NCI-H1092 (cell line): ENCODE results near the gene MSI2.
A peak's percentile ranks its signal among the peaks of the same experiment; 100 is the strongest.

Source experiments
- DNase-seq: peaks from one replicate; lab custom pipeline; 2025; lab: John Stamatoyannopoulos, UW

MSI2 gene

DNA sequence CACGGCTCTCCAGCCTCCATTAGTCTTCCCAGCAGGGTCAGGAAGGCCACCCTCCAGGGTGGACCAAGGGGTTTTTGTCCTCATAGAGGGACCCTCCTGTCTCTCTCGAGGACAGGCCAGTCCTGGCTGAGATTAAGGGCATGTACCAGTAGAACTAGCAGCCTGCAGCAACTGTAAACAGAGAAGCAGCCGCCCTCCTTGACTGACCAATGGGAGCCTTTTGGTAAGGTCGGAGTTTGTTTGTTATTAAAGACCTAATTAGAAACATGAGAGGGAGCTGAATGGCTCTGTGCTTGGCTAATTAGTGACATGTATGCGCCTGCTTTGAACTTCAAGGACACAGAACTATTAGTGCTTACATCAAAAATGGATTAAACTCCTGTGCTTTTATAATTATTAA is 408.8 kb downstream of the MSI2 start:
- DNase-seq, result no peak

GRCh38 chr17:57665696-57666095 is 409.4 kb downstream of the MSI2 start:
- no peak for DNase-seq

- DNase-seq, result no peak
These were observed 410.0 kb downstream of the MSI2 start for GRCh38 chr17:57666201-57666870.

DNA sequence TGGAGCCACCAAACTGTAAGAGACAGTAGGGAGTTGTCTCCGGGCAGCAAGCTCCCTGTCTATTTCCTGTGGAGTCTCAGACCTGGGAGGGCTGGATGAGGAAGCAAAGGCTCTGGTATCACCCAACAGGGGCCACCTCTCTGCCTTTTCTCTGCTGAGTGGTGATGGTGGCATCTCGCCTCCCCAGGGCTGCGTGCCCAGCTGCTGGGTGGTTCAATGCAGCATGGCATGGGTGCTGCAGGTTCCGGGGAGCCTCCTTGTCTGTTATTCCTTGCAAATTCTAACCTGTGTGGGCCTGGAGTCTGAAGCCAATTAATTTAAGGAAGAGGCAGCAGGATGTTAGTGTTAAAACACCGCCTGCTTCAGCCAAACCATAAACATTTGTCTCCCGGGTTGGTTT is 410.6 kb downstream of the MSI2 start:
- DNase-seq, result no peak

- no peak for DNase-seq
These were observed 411.2 kb downstream of the MSI2 start for GRCh38 chr17:57667461-57667923.

GRCh38 chr17:57668332-57668731 is 412.0 kb downstream of the MSI2 start:
- no peak for DNase-seq

GRCh38 chr17:57669671-57670529 is 413.6 kb downstream of the MSI2 start:
- DNase-seq, result no peak

DNA sequence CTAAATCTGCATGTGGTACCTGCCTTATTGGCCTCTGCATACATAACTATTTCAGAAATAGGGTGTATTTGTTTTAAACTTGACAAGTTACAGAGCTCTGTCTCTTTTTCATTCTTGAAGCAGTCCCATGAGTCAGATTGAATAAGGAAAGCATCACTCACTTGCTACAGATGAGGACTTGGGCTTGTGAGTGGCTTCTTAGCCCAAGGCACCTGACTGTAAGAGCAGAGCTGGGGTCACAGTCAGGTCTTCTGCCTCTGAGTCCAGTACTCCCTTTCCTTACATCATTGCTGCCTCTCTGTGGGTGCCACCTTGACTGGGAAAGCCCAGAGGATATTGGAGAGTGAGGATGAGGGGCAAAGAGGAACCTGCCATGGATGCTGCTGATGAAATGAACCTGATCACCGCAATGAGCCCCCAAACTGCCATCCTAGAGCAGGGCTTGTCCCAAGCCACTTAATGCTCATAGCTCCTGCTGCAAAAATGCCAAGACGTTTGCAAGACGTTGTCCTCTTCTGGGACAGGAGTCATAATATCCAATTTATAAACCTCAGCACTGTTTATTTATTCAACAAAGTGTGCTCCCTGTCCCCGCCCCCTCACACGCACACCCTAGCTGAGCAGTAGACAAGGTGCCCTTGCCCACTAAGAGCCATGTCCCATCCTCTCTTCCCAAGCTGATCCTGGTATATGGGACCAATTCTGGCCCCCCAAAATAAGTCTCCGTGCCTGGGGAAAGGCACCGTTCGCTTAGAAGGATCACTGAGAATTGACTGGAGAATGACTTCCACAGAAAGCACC is 414.6 kb downstream of the MSI2 start:
- no peak for DNase-seq

- peak; percentile 62 for DNase-seq
These were observed 415.6 kb downstream of the MSI2 start for GRCh38 chr17:57671667-57672632.

DNA sequence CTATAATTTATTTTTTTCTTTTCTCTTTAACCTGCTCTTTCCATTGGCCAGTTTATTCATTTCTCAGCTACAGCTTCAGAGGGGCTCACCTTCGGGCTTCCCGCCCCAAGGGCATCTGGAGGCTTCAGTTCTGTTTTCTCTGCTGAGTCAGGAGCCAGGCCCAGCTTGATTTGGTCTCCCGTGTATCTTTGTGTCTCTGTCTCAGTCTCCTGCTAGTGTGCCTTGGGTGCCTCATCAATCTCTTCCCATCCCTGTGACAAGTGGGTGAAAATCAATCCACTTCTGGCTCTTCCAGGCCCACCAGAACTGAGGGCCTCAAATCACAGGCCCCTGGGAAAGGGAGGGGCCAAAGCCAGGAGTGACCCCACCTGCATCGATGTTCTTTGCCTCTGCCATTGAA is 416.6 kb downstream of the MSI2 start:
- no peak for DNase-seq

DNA sequence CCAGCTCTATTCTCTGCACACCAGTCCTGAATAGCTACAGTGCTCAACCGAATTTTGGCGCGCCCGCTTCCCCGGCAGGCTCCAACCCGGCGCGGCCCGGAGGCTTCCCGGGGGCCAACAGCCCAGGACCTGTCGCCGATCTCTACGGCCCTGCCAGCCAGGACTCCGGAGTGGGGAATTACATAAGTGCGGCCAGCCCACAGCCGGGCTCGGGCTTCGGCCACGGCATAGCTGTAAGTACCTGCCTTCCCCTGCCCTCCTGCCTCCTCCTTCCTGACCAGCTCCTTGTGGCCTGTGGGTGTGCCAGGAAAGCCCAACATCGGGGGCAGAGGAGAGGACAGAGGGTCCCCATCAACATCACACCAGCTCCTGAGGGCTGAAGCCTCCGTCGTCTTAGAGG is 418.6 kb downstream of the MSI2 start:
- no peak for DNase-seq

DNA sequence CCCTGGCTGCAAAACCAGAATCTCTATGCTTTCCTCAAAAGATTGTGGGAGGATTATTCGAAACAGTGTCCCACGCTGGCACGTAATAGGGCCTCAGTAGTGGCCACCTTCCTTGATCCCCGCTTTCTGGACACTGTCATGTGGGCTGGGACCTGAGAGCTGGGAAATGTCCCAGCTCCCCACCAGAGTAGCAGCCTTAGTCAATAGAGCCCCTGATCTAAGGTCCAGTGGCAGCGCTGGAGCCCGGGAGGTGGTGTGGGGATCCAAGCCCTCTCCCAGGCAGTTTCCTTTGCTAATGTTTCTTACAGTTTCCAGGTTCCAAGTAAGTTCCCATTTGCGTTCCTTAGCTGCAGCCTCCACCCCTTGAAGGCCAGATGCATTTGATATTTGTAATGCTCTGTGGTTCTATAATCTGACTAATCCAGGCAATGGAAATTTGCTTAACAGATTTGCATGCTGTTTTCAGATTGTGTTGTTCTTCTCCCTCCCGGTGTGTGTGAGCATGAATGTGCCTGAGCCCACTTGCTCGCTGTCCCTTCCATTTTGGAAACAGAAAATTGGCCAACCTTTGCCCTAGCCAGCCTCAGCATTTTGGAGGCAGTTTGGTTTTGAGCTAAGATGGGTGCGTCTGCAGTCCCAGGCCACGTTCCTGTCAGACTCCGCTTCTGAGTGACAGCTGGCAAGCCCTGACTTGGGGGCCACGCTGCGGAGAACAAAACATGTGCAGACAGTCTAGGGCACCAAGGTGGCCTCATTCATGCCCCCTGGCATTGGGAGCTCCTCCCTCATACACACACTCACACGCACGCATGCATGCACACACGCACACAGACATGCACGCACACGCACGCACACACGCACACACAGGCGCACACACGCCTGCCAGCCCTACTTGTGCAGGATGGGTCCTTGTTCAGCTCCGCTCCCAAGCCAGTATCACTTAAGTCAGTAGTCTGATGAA is 419.4 kb downstream of the MSI2 start:
- DNase-seq, result no peak

DNA sequence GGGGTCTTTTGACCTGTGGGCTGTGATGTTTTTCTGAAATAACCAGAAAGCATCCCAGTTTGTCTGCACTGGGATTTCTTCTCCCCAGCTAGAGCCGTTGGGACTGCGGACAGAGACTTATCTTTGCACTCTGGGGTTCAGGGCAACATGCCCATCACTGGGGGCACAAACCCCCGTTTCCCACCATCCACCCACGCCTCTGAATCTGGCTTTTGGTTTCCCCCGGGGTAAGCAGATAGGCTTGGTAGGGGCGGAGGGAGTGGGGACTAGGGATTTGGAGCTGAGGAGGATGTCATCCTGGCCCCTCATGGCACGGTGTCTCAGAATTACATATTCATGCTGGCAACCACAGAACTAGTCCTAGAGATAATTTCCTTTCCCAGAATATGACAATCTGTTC is 420.2 kb downstream of the MSI2 start:
- no peak for DNase-seq

DNA sequence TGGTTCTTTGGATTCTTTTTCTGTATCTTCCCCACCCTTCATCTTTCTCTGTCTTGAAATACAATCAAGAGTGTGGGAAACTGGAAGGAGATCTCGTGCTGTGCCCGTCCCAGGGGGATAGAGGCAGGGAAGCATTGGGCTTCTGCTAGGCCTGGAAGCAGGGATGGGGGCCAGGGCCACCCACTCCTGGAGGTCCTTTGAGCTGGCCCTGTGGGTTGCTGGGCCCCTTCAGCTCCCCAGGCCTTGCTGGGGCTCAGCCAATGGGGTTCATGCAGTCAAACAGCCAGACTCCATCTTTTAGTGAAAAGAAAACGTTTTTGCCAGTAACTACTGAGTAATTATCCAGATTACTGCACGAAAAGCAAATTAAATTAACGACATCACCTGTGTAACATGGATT is 421.0 kb downstream of the MSI2 start:
- DNase-seq, result no peak

- no peak for DNase-seq
These were observed 421.5 kb downstream of the MSI2 start for GRCh38 chr17:57677858-57678257.

DNA sequence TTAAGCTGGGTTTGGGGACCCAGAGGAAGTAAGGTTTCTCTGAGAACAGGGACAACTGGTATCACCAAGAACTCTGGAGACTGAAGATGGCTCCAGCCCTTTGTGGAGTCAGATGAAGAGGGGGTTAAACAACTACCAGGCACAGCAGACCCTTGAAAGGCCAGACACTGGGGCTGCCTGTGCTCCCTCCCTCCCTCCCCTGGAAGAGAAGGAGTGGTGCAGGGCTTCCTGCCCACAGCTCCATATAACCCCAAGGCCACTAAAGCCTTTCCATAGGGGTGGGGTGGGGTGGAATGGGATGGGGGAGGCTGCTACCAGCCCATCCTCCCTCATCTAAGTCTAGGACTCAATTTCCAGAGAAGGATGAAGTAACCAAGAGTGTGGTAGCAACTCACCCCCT is 422.1 kb downstream of the MSI2 start:
- no peak for DNase-seq

GRCh38 chr17:57679356-57679755 is 423.0 kb downstream of the MSI2 start:
- DNase-seq, result no peak

- no peak for DNase-seq
These were observed 423.8 kb downstream of the MSI2 start for GRCh38 chr17:57679906-57680695.

GRCh38 chr17:57682701-57683100 is 426.4 kb downstream of the MSI2 start:
- DNase-seq, result no peak
